ENCODE results near the gene TUBA8.

GRCh38 chr22:18103527-18104269 is 6.9 kb upstream of the TUBA8 start:
- TF ChIP-seq CTCF (IDR thresholded peaks at IDR 0.05) (no peak), POLR2A (IDR thresholded peaks at IDR 0.05) (no peak)

Measured in testis (tissue), 2 donors.